Tibial nerve (tissue), 4 donors: ENCODE results near the gene KRT26.

Source experiments
- CTCF ChIP-seq, 5 experiments: fragments of 200-600 bp in 3 of 5; fragments of 450-650 bp in 2 of 5; sonication (generic) in 3 of 5; IDR thresholded peaks; one replicate each; pipeline ENCODE4 v1.5.1; 2016 to 2019; ENCODE audit warnings: antibody characterized with exemption in 5 of 5, mild to moderate bottlenecking in 3 of 5, moderate library complexity in 2 of 5
- EP300 ChIP-seq, 2 donors: sonication (generic); formaldehyde crosslinking; IDR thresholded peaks; one replicate each; pipeline ENCODE4 v1.6.1; 2017; ENCODE audit warnings: antibody characterized with exemption in 2 of 2, mild to moderate bottlenecking in 1 of 2
- POLR2A ChIP-seq, 2 donors: fragments of 450-650 bp; IDR thresholded peaks; one replicate each; pipeline ENCODE4 v1.6.1; 2017; ENCODE audit warnings: antibody characterized with exemption in 2 of 2, mild to moderate bottlenecking in 2 of 2, moderate library complexity in 2 of 2

- TF ChIP-seq CTCF (IDR thresholded peaks at IDR 0.05) (no peak), EP300 (IDR thresholded peaks at IDR 0.05) (no peak), POLR2A (IDR thresholded peaks at IDR 0.05) (no peak)
Observed at GRCh38 chr17:40777459-40777858, 5.5 kb upstream of the KRT26 start.
